ENCODE data around the gene ECE1. TPM values are rescaled to one million over a fixed set of nuclear protein-coding genes. Genes with fewer than 3 reads are reported as not detected.

Gene ECE1
- 51.9 and 53.3 TPM in 2 replicates for total RNA-seq (2014; rRNA removed; shearing (Covaris generic))

DNA sequence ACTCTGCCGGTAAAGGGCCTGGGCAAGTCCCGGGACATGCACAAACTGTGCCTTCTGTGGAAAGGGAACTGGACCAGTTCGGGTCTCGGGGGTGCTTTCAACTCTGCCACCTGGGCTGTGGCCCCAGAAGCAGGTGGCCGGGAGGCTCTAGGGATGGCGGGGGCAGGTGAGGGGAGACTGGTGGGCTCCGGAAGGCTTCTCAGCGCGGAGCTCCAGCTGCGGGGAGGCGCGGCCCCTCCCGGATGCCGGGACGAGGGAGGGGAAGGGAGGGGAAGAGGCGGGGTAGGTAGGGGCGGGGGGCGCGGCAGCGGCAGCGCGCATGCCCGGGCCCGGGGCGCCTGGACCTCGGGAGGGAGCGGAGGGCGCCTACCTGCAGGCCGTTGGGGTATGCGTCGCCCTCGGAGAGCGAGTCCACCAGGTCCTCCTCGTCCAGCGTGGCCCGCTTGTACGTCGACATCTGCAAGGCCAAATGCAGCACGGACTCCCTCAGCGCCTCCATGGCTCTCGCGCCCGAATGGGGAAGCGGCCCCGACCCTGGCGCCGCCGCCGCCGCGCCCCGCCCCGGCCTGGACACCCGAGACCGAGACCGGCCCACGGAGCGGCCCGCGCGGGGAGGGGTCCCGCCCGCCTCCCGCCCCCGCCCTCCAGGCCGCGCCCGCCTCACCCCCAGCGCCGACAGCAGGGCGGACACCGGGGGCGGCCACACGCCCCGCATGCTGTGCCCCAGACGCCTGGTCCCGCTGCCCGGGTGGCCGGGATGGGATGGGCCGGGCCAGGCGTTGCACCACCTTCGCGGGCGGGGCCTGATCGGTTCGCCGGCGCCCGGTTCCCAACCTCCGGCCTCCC is at the start of gene ECE1:
TSS of gene ECE1 (minus strand) at position 764 of the 846 bp plus-strand sequence. CDS start at position 715, 49 bp downstream.

GRCh38 chr1:21176586-21177555 is 113.4 kb downstream of the ECE1 start, which contains the start of gene EIF4G3:
Gene EIF4G3, minus strand, starts transcription at chr1:21176897. Its CDS starts 174,155 bp downstream, at chr1:21002742.

Other genes with a start within 250 kb of the ECE1 start
- gene EIF4G3, start 113.6 kb downstream of the ECE1 start, total RNA-seq (2014; rRNA removed; shearing (Covaris generic)), result 50.4 and 61.8 TPM in 2 replicates
- gene NBPF3, start 149.7 kb upstream of the ECE1 start, total RNA-seq (2014; rRNA removed; shearing (Covaris generic)), result 10.6 and 11.1 TPM in 2 replicates
- gene ALPL, start 219.0 kb upstream of the ECE1 start, total RNA-seq (2014; rRNA removed; shearing (Covaris generic)), result 0.53 TPM in 1 of 2 replicates, not detected in the other

All from A375 (cell line).